Mesothelial cell of epicardium (in vitro differentiated cells): ENCODE measurements around the gene TNS1. TPM values are rescaled to one million over a fixed set of nuclear protein-coding genes. Genes with fewer than 3 reads are reported as not detected.
A peak's percentile ranks its signal among the peaks of the same experiment; 100 is the strongest.
"Not testable (repeated sequence)": the region's sequence is repeated elsewhere in the genome, so short reads cannot be mapped to it uniquely, and the experiment has no call there.

Source experiments
- DNase-seq, 2 experiments: peaks; one replicate each; pipeline ENCODE4 v3.0.0; 2021; ENCODE audit warnings: low spot score in 2 of 2; ENCODE audit not compliant: unreplicated experiment in 2 of 2
- H3K27ac Mint-ChIP-seq: 2 replicates; pipeline ENCODE4 v1.8.0; 2021; ENCODE audit warnings: mixed read lengths
- H3K27me3 Mint-ChIP-seq: 2 replicates; pipeline ENCODE4 v1.8.0; 2021; ENCODE audit warnings: low read depth, mixed read lengths
- H3K36me3 Mint-ChIP-seq: 2 replicates; pipeline ENCODE4 v1.8.0; 2021; ENCODE audit warnings: mixed read lengths
- H3K4me1 Mint-ChIP-seq: 2 replicates; pipeline ENCODE4 v1.8.0; 2021; ENCODE audit warnings: mixed read lengths
- H3K4me3 Mint-ChIP-seq: 2 replicates; pipeline ENCODE4 v1.8.0; 2021; ENCODE audit warnings: mild to moderate bottlenecking, moderate library complexity, mixed read lengths
- H3K9me3 Mint-ChIP-seq: 2 replicates; pipeline ENCODE4 v1.8.0; 2021; ENCODE audit warnings: mixed read lengths
- CTCF ChIP-seq: fragments of 200-600 bp; sonication (generic); IDR thresholded peaks from one replicate; pipeline ENCODE4 v1.5.0; 2021; ENCODE audit warnings: antibody characterized with exemption; ENCODE audit not compliant: unreplicated experiment
- total RNA-seq: library from RNA; stranded (reverse); gene quantifications from 3 replicates; pipeline ENCODE4 v1.2.1, GENCODE V29; 2021

Gene TNS1
- total RNA-seq, 1 donor from 2014 or later = 130 TPM

- Mint-ChIP-seq H3K4me3 (no peak overlapping the region), H3K27ac (no peak overlapping the region), H3K4me1 (peaks cover 18% of the 10 kb centered on the region), H3K9me3 (no peaks in the 10 kb centered on the region), H3K36me3 (no peaks in the 10 kb centered on the region), H3K27me3 (peaks cover 2% of the 10 kb centered on the region)
- no peak for DNase-seq
- TF ChIP-seq CTCF = no peak
Observed at GRCh38 chr2:218020966-218021535, 18.3 kb upstream of the TNS1 start.

- no peak for DNase-seq
- Mint-ChIP-seq H3K9me3 (no peaks in the 10 kb centered on the region), H3K4me1 (peaks cover 20% of the 10 kb centered on the region), H3K27ac (no peak overlapping the region), H3K36me3 (no peaks in the 10 kb centered on the region), H3K27me3 (peaks cover 2% of the 10 kb centered on the region), H3K4me3 (no peak overlapping the region)
- no peak for TF ChIP-seq CTCF
Observed at GRCh38 chr2:218020281-218020680, 17.5 kb upstream of the TNS1 start.

- no peaks in the 10 kb centered on the region for H3K36me3 Mint-ChIP-seq
- DNase-seq = no peak
- no peak for TF ChIP-seq CTCF
- peaks cover 2% of the 10 kb centered on the region for H3K27me3 Mint-ChIP-seq
- no peak overlapping the region for H3K4me3 Mint-ChIP-seq
- H3K4me1 Mint-ChIP-seq = peaks cover 26% of the 10 kb centered on the region
- H3K27ac Mint-ChIP-seq = no peak overlapping the region
- no peaks in the 10 kb centered on the region for H3K9me3 Mint-ChIP-seq
Observed at GRCh38 chr2:218019411-218020060, 16.7 kb upstream of the TNS1 start.

GRCh38 chr2:218018842-218019125 lies 16.0 kb upstream of the TNS1 start:
- not testable (repeated sequence) for H3K4me3 Mint-ChIP-seq, H3K27me3 Mint-ChIP-seq, H3K36me3 Mint-ChIP-seq, H3K27ac Mint-ChIP-seq, DNase-seq, H3K9me3 Mint-ChIP-seq
- peaks cover 28% of the 10 kb centered on the region for H3K4me1 Mint-ChIP-seq

- no peak for TF ChIP-seq CTCF
- H3K9me3 Mint-ChIP-seq = no peaks in the 10 kb centered on the region
- H3K4me3 Mint-ChIP-seq = no peak overlapping the region
- peaks cover 28% of the 10 kb centered on the region for H3K4me1 Mint-ChIP-seq
- no peaks in the 10 kb centered on the region for H3K36me3 Mint-ChIP-seq
- DNase-seq = no peak
- H3K27me3 Mint-ChIP-seq = peaks cover 12% of the 10 kb centered on the region
- H3K27ac Mint-ChIP-seq = no peak overlapping the region
Observed at GRCh38 chr2:218017211-218018053, 14.6 kb upstream of the TNS1 start.

GRCh38 chr2:218016810-218017209 lies 14.0 kb upstream of the TNS1 start:
- Mint-ChIP-seq H3K9me3 (no peaks in the 10 kb centered on the region), H3K4me1 (peaks cover 33% of the 10 kb centered on the region), H3K27ac (peak overlapping the region; percentile 47), H3K27me3 (peaks cover 15% of the 10 kb centered on the region), H3K4me3 (no peak overlapping the region), H3K36me3 (no peaks in the 10 kb centered on the region)
- TF ChIP-seq CTCF = no peak
- DNase-seq = no peak
